WTC11 (cell line): ENCODE results near the gene PDE8A. TPM values are rescaled to one million over a fixed set of nuclear protein-coding genes. Genes with fewer than 3 reads are reported as not detected.

Experiments
- ATAC-seq: fragments of 200-7000 bp; cut with Tn5 transposase; 2 replicates; pipeline ENCODE4 v1.10.0; 2021; ENCODE audit warnings: mild to moderate bottlenecking, moderate library complexity
- CTCF ChIA-PET: fragments of 300-600 bp; sonication (Branson Sonifier 250); formaldehyde crosslinking; loops from one replicate; lab custom pipeline; 2021; ENCODE audit warnings: antibody characterized with exemption; lab: Charles Lee
- POLR2A ChIA-PET: fragments of 350-600 bp; sonication (Branson Sonifier 250); formaldehyde crosslinking; loops from one replicate; lab custom pipeline; 2021; ENCODE audit warnings: antibody characterized with exemption; lab: Charles Lee
- DNase-seq: peaks from one replicate; pipeline ENCODE4 v3.0.0; 2021; ENCODE audit warnings: low spot score
- H3K27ac Mint-ChIP-seq: 2 replicates; pipeline ENCODE4 v1.8.0; 2021; ENCODE audit warnings: mixed read lengths
- H3K27me3 Mint-ChIP-seq: 2 replicates; pipeline ENCODE4 v1.8.0; 2021; ENCODE audit warnings: low read depth, mild to moderate bottlenecking, moderate library complexity, mixed read lengths
- H3K36me3 Mint-ChIP-seq: 2 replicates; pipeline ENCODE4 v1.8.0; 2021; ENCODE audit warnings: mixed read lengths
- H3K4me1 Mint-ChIP-seq: 2 replicates; pipeline ENCODE4 v1.8.0; 2022; ENCODE audit warnings: mixed read lengths
- H3K4me3 Mint-ChIP-seq: 2 replicates; pipeline ENCODE4 v1.8.0; 2021; ENCODE audit warnings: mild to moderate bottlenecking, moderate library complexity, mixed read lengths
- H3K9me3 Mint-ChIP-seq: 2 replicates; pipeline ENCODE4 v1.8.0; 2021; ENCODE audit warnings: mixed read lengths
- ARID4B ChIP-seq: sonication (generic); formaldehyde crosslinking; IDR thresholded peaks from 2 replicates; pipeline ENCODE4 v1.8.0; 2023; ENCODE audit warnings: missing genetic modification reagents, mild to moderate bottlenecking, borderline replicate concordance
- ATF2 ChIP-seq: sonication (generic); formaldehyde crosslinking; IDR thresholded peaks from 2 replicates; pipeline ENCODE4 v1.8.1; 2022; ENCODE audit warnings: low read depth, missing genetic modification reagents, borderline replicate concordance
- ATF6 ChIP-seq: sonication (generic); formaldehyde crosslinking; IDR thresholded peaks from 2 replicates; pipeline ENCODE4 v1.8.1; 2023; ENCODE audit warnings: mild to moderate bottlenecking, missing genetic modification reagents
- FOXJ3 ChIP-seq: sonication (generic); formaldehyde crosslinking; IDR thresholded peaks from 2 replicates; pipeline ENCODE4 v1.9.0; 2021; ENCODE audit warnings: missing genetic modification reagents, mild to moderate bottlenecking, borderline replicate concordance
- GABPB1 ChIP-seq: sonication (generic); formaldehyde crosslinking; IDR thresholded peaks from 2 replicates; pipeline ENCODE4 v1.8.1; 2023; ENCODE audit warnings: mild to moderate bottlenecking, missing genetic modification reagents
- GTF2I ChIP-seq: fragments of 250-450 bp; sonication (Bioruptor Pico); conservative IDR thresholded peaks from 2 replicates; pipeline ENCODE4 v1.4.0; 2021; ENCODE audit warnings: mild to moderate bottlenecking
- NFATC4 ChIP-seq: fragments of 250-450 bp; sonication (Bioruptor Pico); IDR thresholded peaks from 2 replicates; pipeline ENCODE4 v1.9.0; 2021; ENCODE audit warnings: mild to moderate bottlenecking
- PRDM15 ChIP-seq: sonication (generic); formaldehyde crosslinking; IDR thresholded peaks from 2 replicates; pipeline ENCODE4 v1.8.0; 2022; ENCODE audit warnings: missing genetic modification reagents
- STAT6 ChIP-seq: sonication (generic); formaldehyde crosslinking; conservative IDR thresholded peaks from 2 replicates; pipeline ENCODE4 v1.8.1; 2023; ENCODE audit warnings: mild to moderate bottlenecking, low read depth, missing genetic modification reagents, moderate library complexity
- USF2 ChIP-seq: sonication (generic); formaldehyde crosslinking; IDR thresholded peaks from 2 replicates; pipeline ENCODE4 v1.8.1; 2023; ENCODE audit warnings: mild to moderate bottlenecking, missing genetic modification reagents, moderate library complexity
- ZBTB21 ChIP-seq: sonication (generic); formaldehyde crosslinking; IDR thresholded peaks from 2 replicates; pipeline ENCODE4 v1.8.1; 2023; ENCODE audit warnings: mild to moderate bottlenecking, missing genetic modification reagents, borderline replicate concordance
- ZBTB43 ChIP-seq: sonication (generic); formaldehyde crosslinking; IDR thresholded peaks from 2 replicates; pipeline ENCODE4 v1.8.1; 2023; ENCODE audit warnings: mild to moderate bottlenecking, missing genetic modification reagents
- ZNF396 ChIP-seq: fragments of 250-450 bp; sonication (Bioruptor Pico); IDR thresholded peaks from 2 replicates; pipeline ENCODE4 v1.8.0; 2021; ENCODE audit warnings: mild to moderate bottlenecking, moderate library complexity, borderline replicate concordance
- ZNF416 ChIP-seq: fragments of 250-450 bp; sonication (Bioruptor Pico); IDR thresholded peaks from 2 replicates; pipeline ENCODE4 v1.9.0; 2021; ENCODE audit warnings: mild to moderate bottlenecking, inconsistent platforms
- total RNA-seq: library from RNA; stranded (reverse); gene quantifications from 3 replicates; pipeline ENCODE4 v1.2.3, GENCODE V29; 2021

The PDE8A gene
- total RNA-seq, 1 experiment from 2014 or later, result 13.9 TPM

GRCh38 chr15:85045615-85046014 is 64.0 kb downstream of the PDE8A start (continued):
- TF ChIP-seq ARID4B (CRISPR knock-in tag) (no peak), ZNF416 (CRISPR knock-in tag) (no peak), STAT6 (CRISPR knock-in tag) (no peak), NFATC4 (no peak), ATF2 (CRISPR knock-in tag) (no peak), ZBTB21 (no peak)

GRCh38 chr15:85047271-85047948 is 65.8 kb downstream of the PDE8A start:
- DNase-seq (no peak), ATAC-seq (0 out of 2 replicates have a peak, but pooled peaks have one; percentile 24)
- Mint-ChIP-seq H3K4me1 (peaks cover 14% of the 10 kb centered on the region; the same call in 1 of the 2 replicates), H3K27ac (peak overlapping the region; percentile 58; the same call in 1 of the 2 replicates), H3K27me3 (no peaks in the 10 kb centered on the region), H3K9me3 (no peaks in the 10 kb centered on the region), H3K4me3 (no peak overlapping the region), H3K36me3 (no peaks in the 10 kb centered on the region)
- CTCF ChIA-PET, result no interaction called here
- POLR2A ChIA-PET, result interaction anchor here (0.7 kb wide), 1 partner anchor 67 kb away, joined by 3 read pairs; no protein-coding TSS in a partner anchor
- TF ChIP-seq ZBTB43 (CRISPR knock-in tag), result no peak
- peak; percentile 95 for TF ChIP-seq GABPB1

- Mint-ChIP-seq H3K27ac (peak overlapping the region; percentile 77), H3K36me3 (no peaks in the 10 kb centered on the region), H3K27me3 (no peaks in the 10 kb centered on the region), H3K9me3 (peaks cover 4% of the 10 kb centered on the region; the same call in 1 of the 2 replicates), H3K4me1 (peaks cover 14% of the 10 kb centered on the region; the same call in 1 of the 2 replicates), H3K4me3 (no peak overlapping the region)
- ATAC-seq (no peak), DNase-seq (no peak)
- CTCF ChIA-PET, result no interaction called here
- POLR2A ChIA-PET, result no interaction called here
- no peak for TF ChIP-seq USF2 (CRISPR knock-in tag)
- no peak for TF ChIP-seq GTF2I
- TF ChIP-seq PRDM15 (CRISPR knock-in tag), result no peak
- TF ChIP-seq ATF6 (CRISPR knock-in tag), result no peak
- no peak for TF ChIP-seq ZNF396 (CRISPR knock-in tag)
- no peak for TF ChIP-seq FOXJ3 (CRISPR knock-in tag)
Observed at GRCh38 chr15:85048430-85048829, 66.8 kb downstream of the PDE8A start.
